Spleen (tissue), 7 donors: ENCODE measurements around the gene TMEM106B.

ENCODE experiments used
- CTCF ChIP-seq, 11 experiments: fragments of 200-600 bp in 7 of 11; fragments of 450-650 bp in 4 of 11; sonication (generic) in 4 of 11; IDR thresholded peaks in 8 of 11; conservative IDR thresholded peaks in 3 of 11; 1 replicate in 7 of 11; 2 replicates in 4 of 11; pipeline versions ENCODE4 v1.4.0 to v1.8.0; 2016 to 2021; ENCODE audit warnings: antibody characterized with exemption in 11 of 11, inconsistent platforms in 4 of 11, mild to moderate bottlenecking in 1 of 11
- POLR2A ChIP-seq, 3 donors: fragments of 450-650 bp; IDR thresholded peaks; one replicate each; pipeline ENCODE4 v1.5.1; 2017; ENCODE audit warnings: antibody characterized with exemption in 3 of 3, mild to moderate bottlenecking in 1 of 3
- POLR2AphosphoS5 ChIP-seq, 3 donors: sonication (generic); formaldehyde crosslinking; IDR thresholded peaks; one replicate each; pipeline ENCODE4 v1.5.1; 2017; ENCODE audit warnings: antibody characterized with exemption in 3 of 3
- donor health status: DM: no; HTN: no; CAD: no; lungs with moderate emphysema.
- donor health status: DM: no; HTN: no; CAD: no.
- donor health status: DM: no; HTN: no; CAD: no.

- TF ChIP-seq POLR2AphosphoS5 (IDR thresholded peaks at IDR 0.05) = no peak
- TF ChIP-seq CTCF (IDR thresholded peaks at IDR 0.05 in 8 of 11, conservative IDR thresholded peaks at IDR 0.05 in 3 of 11) = no peak
- TF ChIP-seq POLR2A (IDR thresholded peaks at IDR 0.05) = no peak
Measured at GRCh38 chr7:12220389-12221046, 9.4 kb downstream of the TMEM106B start.
